ENCODE results near the gene LRRC57.

The LRRC57 gene

DNA sequence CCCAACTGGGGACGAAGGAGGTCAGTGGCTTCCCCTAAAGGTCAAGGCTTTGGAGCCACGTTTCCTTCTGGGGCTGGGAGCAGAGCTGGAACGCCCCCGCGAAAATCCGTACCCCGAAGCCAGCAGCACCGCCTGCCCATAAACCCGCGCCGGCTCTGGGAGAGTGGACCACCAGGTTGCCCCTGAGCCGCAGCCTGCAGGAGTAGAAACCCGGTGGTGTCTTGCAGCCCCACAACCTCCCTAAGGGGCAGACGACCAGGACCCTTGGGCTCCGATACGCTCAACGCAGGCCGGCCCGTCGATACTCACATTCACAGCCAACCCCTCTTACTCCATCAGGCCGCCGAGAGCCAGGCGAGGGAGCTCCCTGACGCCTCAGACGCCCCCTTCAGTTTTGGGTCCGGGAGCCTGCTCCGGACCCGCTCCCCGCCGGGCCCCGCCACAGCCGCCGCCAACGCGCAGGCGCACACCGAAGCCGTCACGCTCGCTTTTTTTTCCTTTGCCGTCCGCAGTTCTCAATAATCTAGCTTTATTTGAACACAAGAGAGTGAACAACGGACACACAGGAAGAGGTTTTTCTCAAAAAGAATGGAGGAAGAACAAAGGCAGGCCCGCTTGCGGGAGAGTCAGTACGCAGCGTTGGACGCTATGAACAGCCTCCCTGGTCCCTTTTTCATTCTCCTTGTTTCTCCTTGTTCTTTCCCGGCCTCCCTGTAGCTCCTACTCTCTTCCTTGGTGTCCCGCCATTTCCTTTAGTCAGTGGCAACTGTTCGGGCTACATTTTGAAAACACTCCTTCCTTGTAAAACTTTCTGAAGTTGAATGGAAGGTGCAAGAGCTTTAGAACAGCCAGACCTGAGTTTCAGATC is 57.7 kb downstream of the LRRC57 start, which contains the start of gene ZNF106:
TSS of gene ZNF106 (minus strand) at position 471 of the 868 bp plus-strand sequence. CDS start 18,852 bp downstream, outside the sequence.
- DNase-seq = peak; percentile 81

DNA sequence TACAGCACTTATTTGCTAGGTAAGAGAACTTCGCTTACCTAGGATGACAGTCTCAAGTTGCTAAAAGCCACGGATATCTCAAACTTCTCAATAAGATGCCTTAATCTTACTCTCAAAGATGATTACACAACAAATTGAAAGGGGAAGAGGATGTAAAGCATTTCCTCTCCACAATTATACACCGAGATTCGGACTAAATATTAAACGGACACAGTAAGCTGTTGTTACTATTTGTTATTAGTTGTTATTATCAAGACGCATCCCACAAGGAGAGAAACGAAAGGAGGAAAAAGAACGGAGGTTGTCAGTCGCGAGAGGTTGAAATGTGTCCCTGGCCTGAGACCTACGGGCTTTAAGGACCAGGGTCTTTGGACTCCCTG is 58.3 kb downstream of the LRRC57 start:
- DNase-seq = no peak

All from stimulated activated naive CD4-positive, alpha-beta T cell treated with Interleukin-2 at 50 U/mL for 16 hours (primary cell).